GM19395 (cell line): ENCODE measurements around the gene LAMTOR3.
"Not testable (repeated sequence)": the region's sequence is repeated elsewhere in the genome, so short reads cannot be mapped to it uniquely, and the experiment has no call there.

ENCODE experiments used
- ATAC-seq: cut with Tn5 transposase; IDR thresholded peaks from one replicate; pipeline ENCODE4 v1.9.1; 2021; ENCODE audit warnings: mild to moderate bottlenecking, moderate library complexity; ENCODE audit not compliant: unreplicated experiment

LAMTOR3 gene

DNA sequence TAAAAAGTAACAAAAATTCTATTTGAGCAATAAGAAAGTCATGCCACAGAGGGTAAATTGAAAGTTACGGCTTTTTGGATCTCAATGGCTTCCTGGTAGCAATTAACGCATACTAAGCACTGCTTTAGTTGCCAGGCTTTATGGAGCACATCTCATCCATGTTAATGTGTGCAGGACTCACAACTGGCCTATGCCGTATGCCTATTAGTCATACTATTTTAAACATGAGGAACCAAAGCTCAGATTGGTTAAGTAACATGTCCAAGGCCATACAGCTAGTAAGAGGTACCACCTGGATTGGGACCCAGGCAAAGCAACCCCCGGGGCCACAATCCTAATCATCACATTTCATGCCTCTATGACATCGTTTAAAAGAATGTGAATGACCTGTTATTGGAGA lies 60.5 kb downstream of the LAMTOR3 start:
- ATAC-seq: no peak

DNA sequence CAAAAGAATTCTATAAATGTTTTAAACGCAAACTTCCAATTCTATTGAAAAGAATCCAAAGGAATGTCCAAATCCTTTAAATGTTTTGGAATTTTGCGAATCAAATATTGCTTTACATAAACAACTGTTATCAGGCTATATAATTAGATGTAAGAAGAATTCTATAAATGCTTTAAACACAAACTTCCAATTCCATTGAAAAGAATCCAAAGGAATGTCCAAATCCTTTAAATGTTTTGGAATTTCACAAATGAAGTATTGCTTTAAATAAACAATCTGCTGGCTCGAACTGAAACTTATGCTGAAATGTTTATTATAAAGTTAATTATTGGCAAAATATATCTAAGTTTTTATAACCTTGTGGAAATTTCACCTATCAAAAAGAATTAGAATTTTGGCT lies 61.5 kb downstream of the LAMTOR3 start:
- no peak for ATAC-seq

DNA sequence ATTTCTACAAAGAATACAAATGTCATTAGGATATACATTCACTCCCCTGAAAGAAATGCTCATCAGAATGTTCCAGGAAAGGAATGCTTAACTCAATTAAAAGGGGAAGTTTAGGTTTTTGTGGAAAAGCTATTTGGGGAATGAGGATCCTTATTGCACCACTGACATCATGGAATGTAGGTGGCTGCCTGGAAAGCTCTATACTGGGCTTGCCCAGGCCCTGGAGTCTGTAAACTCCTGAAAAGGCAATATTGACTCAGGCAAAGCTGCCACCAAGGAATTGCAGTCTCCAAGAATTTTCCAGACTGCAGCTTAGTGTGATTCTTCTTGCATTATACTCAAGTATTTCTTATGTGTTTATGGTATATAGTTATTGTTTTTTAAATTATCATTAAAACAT lies 61.9 kb downstream of the LAMTOR3 start:
- ATAC-seq: no peak

DNA sequence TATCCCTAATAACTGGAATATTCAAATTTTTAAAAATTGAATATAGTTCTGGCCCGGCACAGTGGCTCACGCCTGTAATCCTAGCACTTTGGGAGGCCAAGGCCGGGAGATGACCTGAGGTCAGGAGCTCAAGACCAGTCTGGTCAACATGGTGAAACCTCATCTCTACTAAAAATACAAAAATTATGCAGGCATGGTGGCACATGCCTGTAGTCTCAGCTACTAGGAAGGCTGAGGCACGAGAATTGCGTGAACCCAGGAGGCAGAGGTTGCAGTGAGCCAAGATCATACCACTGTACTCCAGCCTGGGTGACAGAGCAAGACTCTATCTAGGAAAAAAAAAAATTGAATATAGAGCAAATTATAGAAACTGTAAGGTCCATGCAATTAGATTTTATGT lies 64.2 kb downstream of the LAMTOR3 start:
- not testable (repeated sequence) for ATAC-seq

DNA sequence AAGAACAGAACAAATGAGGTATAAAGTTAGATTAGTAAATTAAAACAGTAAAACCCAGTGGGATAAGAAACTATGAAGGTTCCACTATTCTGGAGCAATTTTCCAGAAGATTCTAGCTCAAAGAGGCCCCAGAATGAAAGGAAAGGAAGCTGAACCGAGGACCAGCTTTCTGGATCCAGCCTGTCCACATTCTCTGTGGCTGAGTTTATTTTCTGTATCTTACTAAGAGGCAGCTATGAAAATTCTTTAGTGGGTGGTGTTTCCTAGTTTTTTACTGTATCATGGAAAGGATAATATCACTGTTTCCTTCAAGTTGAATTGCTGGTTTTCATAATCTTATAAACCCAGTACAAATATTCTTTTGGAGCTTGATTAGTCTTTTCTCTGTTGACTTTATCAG lies 65.8 kb downstream of the LAMTOR3 start:
- ATAC-seq: no peak
